GM18502 (cell line): ENCODE data around the gene JADE2.
"Not testable (repeated sequence)": the region's sequence is repeated elsewhere in the genome, so short reads cannot be mapped to it uniquely, and the experiment has no call there.

ENCODE experiments used
- ATAC-seq: cut with Tn5 transposase; IDR thresholded peaks from one replicate; pipeline ENCODE4 v1.9.1; 2021; ENCODE audit warnings: mild to moderate bottlenecking; ENCODE audit not compliant: unreplicated experiment, poor library complexity

Gene JADE2

GRCh38 chr5:134580001-134580460, 54.6 kb downstream of the JADE2 start:
- no peak for ATAC-seq

- no peak for ATAC-seq
Observed at GRCh38 chr5:134581241-134581981, 55.9 kb downstream of the JADE2 start.

GRCh38 chr5:134582281-134582680, 56.8 kb downstream of the JADE2 start:
- no peak for ATAC-seq

GRCh38 chr5:134582941-134583340, 57.5 kb downstream of the JADE2 start:
- no peak for ATAC-seq

- ATAC-seq = no peak
Observed at GRCh38 chr5:134583766-134584165, 58.3 kb downstream of the JADE2 start.

GRCh38 chr5:134584662-134585061, 59.2 kb downstream of the JADE2 start:
- no peak for ATAC-seq

- ATAC-seq = no peak
Observed at GRCh38 chr5:134585966-134586365, 60.5 kb downstream of the JADE2 start.

GRCh38 chr5:134586866-134587524, 61.5 kb downstream of the JADE2 start:
- peak; percentile 79 for ATAC-seq

GRCh38 chr5:134590992-134591659, 65.7 kb downstream of the JADE2 start:
- ATAC-seq = no peak

GRCh38 chr5:134592141-134592746, 66.8 kb downstream of the JADE2 start:
- ATAC-seq = no peak

GRCh38 chr5:134594336-134594735, 68.9 kb downstream of the JADE2 start:
- no peak for ATAC-seq

GRCh38 chr5:134594797-134595457, 69.5 kb downstream of the JADE2 start:
- peak; percentile 69 for ATAC-seq

GRCh38 chr5:134595458-134595838, 70.0 kb downstream of the JADE2 start:
- no peak for ATAC-seq

- ATAC-seq = not testable (repeated sequence)
Observed at GRCh38 chr5:134599820-134600219, 74.3 kb downstream of the JADE2 start.

GRCh38 chr5:134600600-134600999, 75.1 kb downstream of the JADE2 start:
- no peak for ATAC-seq

- ATAC-seq = peak; percentile 47
Observed at GRCh38 chr5:134603059-134603458, 77.6 kb downstream of the JADE2 start.

GRCh38 chr5:134604908-134605307, 79.4 kb downstream of the JADE2 start:
- no peak for ATAC-seq

GRCh38 chr5:134606726-134607125, 81.3 kb downstream of the JADE2 start:
- ATAC-seq = no peak

GRCh38 chr5:134608555-134608954, 83.1 kb downstream of the JADE2 start:
- ATAC-seq = no peak

GRCh38 chr5:134609232-134609851, 83.9 kb downstream of the JADE2 start:
- peak; percentile 59 for ATAC-seq
